Measurements from ENCODE around the gene UQCRHL. TPM values are rescaled to one million over a fixed set of nuclear protein-coding genes. Genes with fewer than 3 reads are reported as not detected.

UQCRHL gene
- total RNA-seq, 1 donor from 2014 or later = 1.9 TPM

GRCh38 chr1:15799004-15799867 lies 8.2 kb downstream of the UQCRHL start:
- Histone ChIP-seq H3K4me3 (ENCODE audit: low read depth, low read length) (no peak overlapping the region), H3K36me3 (ENCODE audit: control insufficient read depth, insufficient read depth, low read length) (no peaks in the 10 kb centered on the region), H3K27me3 (ENCODE audit: control insufficient read depth, insufficient read depth, low read length) (no peaks in the 10 kb centered on the region)
- no peak for TF ChIP-seq CTCF (IDR thresholded peaks at IDR 0.05; ENCODE audit: insufficient read depth, low read length, poor library complexity, severe bottlenecking)
- peak; percentile 95 for DNase-seq (ENCODE audit: low read depth)

DNA sequence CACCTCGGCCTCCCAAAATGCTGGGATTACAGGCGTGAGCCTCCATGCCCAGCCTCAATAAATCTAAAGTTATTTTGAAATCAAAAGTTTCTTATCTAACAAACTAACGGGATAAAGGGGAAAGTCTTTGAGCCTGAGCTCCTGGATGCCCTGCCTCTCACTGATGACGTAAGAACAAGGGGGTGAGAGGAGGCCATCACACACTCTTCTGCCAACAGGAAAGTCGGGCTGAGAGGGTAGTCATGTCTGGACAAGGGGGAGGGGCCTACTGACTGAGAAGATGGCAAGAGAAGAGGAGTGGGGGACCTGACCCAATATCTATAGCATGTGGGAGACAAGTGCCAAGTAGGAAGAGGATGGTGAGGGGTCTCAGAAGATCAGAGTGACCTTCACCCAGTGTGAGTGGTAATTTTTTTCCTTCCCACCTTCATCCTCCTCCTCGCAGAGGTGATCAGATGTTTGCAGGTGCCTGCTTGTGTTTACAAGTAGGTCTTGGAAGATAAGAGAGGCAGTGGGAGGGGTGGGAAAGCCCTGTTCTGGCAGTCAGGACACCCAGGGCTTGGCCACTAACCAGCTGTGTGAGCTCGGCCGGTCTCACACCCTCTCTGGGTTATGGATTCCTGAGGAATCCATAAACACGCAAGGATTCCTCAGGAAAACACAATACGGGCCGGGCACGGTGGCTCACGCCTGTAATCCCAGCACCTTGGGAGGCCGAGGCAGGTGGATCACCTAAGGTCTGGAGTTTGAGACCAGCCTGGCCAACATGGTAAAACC lies 9.6 kb downstream of the UQCRHL start:
- DNase-seq (ENCODE audit: low read depth) = no peak
- Histone ChIP-seq H3K4me3 (ENCODE audit: low read depth, low read length) (no peak overlapping the region), H3K36me3 (ENCODE audit: control insufficient read depth, insufficient read depth, low read length) (no peaks in the 10 kb centered on the region), H3K27me3 (ENCODE audit: control insufficient read depth, insufficient read depth, low read length) (no peaks in the 10 kb centered on the region)
- TF ChIP-seq CTCF (IDR thresholded peaks at IDR 0.05; ENCODE audit: insufficient read depth, low read length, poor library complexity, severe bottlenecking) = no peak

- Histone ChIP-seq H3K36me3 (ENCODE audit: control insufficient read depth, insufficient read depth, low read length) (no peaks in the 10 kb centered on the region), H3K4me3 (ENCODE audit: low read depth, low read length) (no peak overlapping the region), H3K27me3 (ENCODE audit: control insufficient read depth, insufficient read depth, low read length) (no peaks in the 10 kb centered on the region)
- no peak for DNase-seq (ENCODE audit: low read depth)
- no peak for TF ChIP-seq CTCF (IDR thresholded peaks at IDR 0.05; ENCODE audit: insufficient read depth, low read length, poor library complexity, severe bottlenecking)
Measured at GRCh38 chr1:15796086-15796462, 11.4 kb downstream of the UQCRHL start.

DNA sequence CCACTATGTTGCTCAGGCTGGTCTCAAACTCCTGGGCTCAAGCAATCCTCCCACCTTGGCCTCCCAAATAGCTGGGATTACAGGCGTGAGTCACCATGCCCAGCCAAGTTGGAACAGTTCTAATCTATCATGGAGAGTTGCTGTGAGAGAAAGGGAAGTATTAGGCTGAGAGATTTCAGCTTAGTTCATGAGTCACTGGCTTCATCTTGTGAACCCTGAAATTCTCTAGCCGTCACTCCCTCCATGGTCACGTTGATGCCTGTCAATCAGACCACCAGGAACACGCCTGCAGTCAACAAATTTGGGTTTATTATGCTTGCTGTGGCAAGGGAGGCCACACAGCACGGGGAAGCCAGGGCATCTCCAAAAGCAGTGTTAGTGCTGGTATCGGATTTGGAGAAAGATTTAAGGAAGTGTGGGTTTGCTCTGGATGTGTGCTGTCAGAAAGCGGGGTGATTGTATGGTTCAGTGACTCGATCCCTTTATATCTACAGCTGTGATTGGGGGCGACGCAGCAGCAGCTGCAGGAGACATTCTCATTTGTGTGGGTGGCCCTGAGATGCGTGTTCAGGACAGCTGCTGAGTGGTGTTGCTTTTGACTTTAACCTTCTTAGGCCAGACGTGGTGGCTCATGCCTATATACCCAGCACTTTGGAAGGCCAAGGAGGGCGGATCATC lies 18.7 kb downstream of the UQCRHL start:
- H3K4me3 ChIP-seq (ENCODE audit: low read depth, low read length) = no peak overlapping the region
- no peak for DNase-seq (ENCODE audit: low read depth)
- H3K27me3 ChIP-seq (ENCODE audit: control insufficient read depth, insufficient read depth, low read length) = no peaks in the 10 kb centered on the region
- no peak for TF ChIP-seq CTCF (IDR thresholded peaks at IDR 0.05; ENCODE audit: insufficient read depth, low read length, poor library complexity, severe bottlenecking)
- H3K36me3 ChIP-seq (ENCODE audit: control insufficient read depth, insufficient read depth, low read length) = no peaks in the 10 kb centered on the region

- no peak for DNase-seq (ENCODE audit: low read depth)
- H3K27me3 ChIP-seq (ENCODE audit: control insufficient read depth, insufficient read depth, low read length) = no peaks in the 10 kb centered on the region
- no peaks in the 10 kb centered on the region for H3K36me3 ChIP-seq (ENCODE audit: control insufficient read depth, insufficient read depth, low read length)
- TF ChIP-seq CTCF (IDR thresholded peaks at IDR 0.05; ENCODE audit: insufficient read depth, low read length, poor library complexity, severe bottlenecking) = no peak
- no peak overlapping the region for H3K4me3 ChIP-seq (ENCODE audit: low read depth, low read length)
Measured at GRCh38 chr1:15786581-15786980, 20.9 kb downstream of the UQCRHL start.
